Loucy (cell line): ENCODE data around the gene TMOD1.

Experiments used
- EZH2phosphoT487 ChIP-seq: fragments of 200-600 bp; IDR thresholded peaks from 2 replicates; pipeline ENCODE4 v1.6.1; 2018; ENCODE audit warnings: antibody characterized with exemption, mild to moderate bottlenecking, moderate library complexity, borderline replicate concordance
- TF ChIP-seq, protein P1 (sequence below): fragments of 200-600 bp; sonication (generic); conservative IDR thresholded peaks from 2 replicates; pipeline ENCODE4 v1.5.1; 2014; ENCODE audit warnings: mild to moderate bottlenecking, antibody characterized with exemption, low read length

DNA sequence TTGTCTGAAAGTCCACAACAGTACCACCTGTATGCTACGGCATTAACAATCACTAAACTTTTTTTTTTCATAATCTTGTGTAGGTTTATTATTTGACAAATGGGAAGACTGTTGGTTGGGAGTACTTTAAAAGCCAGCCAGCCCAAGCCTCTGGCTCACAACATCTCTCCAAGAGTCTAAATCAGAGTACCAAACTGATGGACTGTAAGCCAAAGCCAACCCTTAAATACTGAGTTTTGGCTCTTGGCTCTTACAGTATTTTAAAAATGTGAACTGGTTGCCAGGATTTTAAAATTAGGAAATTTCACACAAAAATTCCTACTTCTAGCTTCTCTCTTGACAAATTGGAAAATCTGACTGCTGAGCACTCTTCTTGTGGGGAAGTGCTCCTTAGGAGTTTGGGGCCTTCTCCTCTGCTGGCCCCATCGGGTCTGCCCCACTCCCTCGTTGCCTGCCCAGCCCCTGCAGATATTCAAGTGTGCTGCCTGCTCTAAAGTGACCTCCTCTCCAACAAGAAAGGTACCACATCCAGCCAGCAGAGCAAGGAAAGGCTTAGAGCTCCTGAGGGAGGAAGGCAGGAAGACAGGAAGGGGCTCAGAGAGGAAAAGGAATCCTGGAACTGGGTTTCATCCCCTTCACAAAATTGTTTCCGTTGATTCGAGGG is 21.8 kb upstream of the TMOD1 start:
- TF ChIP-seq, protein P1, sequence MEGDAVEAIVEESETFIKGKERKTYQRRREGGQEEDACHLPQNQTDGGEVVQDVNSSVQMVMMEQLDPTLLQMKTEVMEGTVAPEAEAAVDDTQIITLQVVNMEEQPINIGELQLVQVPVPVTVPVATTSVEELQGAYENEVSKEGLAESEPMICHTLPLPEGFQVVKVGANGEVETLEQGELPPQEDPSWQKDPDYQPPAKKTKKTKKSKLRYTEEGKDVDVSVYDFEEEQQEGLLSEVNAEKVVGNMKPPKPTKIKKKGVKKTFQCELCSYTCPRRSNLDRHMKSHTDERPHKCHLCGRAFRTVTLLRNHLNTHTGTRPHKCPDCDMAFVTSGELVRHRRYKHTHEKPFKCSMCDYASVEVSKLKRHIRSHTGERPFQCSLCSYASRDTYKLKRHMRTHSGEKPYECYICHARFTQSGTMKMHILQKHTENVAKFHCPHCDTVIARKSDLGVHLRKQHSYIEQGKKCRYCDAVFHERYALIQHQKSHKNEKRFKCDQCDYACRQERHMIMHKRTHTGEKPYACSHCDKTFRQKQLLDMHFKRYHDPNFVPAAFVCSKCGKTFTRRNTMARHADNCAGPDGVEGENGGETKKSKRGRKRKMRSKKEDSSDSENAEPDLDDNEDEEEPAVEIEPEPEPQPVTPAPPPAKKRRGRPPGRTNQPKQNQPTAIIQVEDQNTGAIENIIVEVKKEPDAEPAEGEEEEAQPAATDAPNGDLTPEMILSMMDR, result no peak
- TF ChIP-seq EZH2phosphoT487, result no peak
